ENCODE measurements around the gene SNX13.

Gene SNX13

GRCh38 chr7:17743316-17743715, 197.0 kb downstream of the SNX13 start:
- DNase-seq (ENCODE audit: extremely low read depth, low read depth): no peak
- no peak overlapping the region for H3K4me3 ChIP-seq (replicated peaks; ENCODE audit: low read depth, low read length)
- no peak for TF ChIP-seq CTCF (IDR thresholded peaks at IDR 0.05; ENCODE audit: low read depth, low read length, missing control alignments)

GRCh38 chr7:17741426-17741825, 198.9 kb downstream of the SNX13 start:
- DNase-seq (ENCODE audit: extremely low read depth, low read depth): no peak
- TF ChIP-seq CTCF (IDR thresholded peaks at IDR 0.05; ENCODE audit: low read depth, low read length, missing control alignments): no peak
- no peak overlapping the region for H3K4me3 ChIP-seq (replicated peaks; ENCODE audit: low read depth, low read length)
